Measurements from ENCODE around the gene GLIS1.

Gene GLIS1

DNA sequence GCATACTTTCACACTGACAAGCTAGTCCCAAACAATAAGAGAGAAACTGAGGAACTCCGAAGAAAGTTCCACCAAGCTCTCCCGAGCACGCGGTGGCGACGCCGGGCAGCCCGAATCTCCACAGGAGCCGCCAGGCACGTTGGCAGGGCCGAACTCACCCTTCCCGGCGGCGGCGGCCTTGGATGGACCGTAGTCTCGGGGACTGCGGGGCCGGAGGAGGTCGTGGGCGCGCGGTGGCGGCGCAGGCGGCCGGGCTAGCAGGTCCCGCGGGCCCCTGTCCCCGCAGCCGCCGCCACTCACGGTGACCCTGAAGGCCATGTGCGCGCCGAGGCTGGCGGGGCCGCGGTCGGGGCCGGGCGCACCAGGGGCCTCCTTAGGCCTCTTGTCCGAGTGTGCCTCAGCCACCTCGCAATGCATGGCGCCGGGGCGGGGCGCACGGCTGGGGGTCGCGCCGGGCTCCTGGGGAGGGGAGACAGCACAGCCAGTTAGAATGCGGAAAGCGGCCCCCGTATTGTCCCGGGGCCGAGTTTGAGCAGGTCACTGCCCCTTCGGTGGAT lies 1.2 kb downstream of the GLIS1 start:
- Histone ChIP-seq H3K9me3 (ENCODE audit: control insufficient read depth, low read length) (no peaks in the 10 kb centered on the region), H3K4me1 (ENCODE audit: control insufficient read depth, insufficient read depth, low read length, poor library complexity, severe bottlenecking) (peaks cover 4% of the 10 kb centered on the region), H3K4me3 (ENCODE audit: insufficient read depth, low read depth, low read length, poor library complexity, severe bottlenecking) (no peak overlapping the region), H3K27ac (ENCODE audit: insufficient read depth, low read length, poor library complexity, severe bottlenecking) (no peak overlapping the region), H3K36me3 (ENCODE audit: control insufficient read depth, insufficient read depth, low read length) (no peaks in the 10 kb centered on the region), H3K27me3 (replicated peaks; ENCODE audit: control insufficient read depth, insufficient read depth, low read length, poor library complexity, severe bottlenecking) (peaks cover 15% of the 10 kb centered on the region)
- no peak for DNase-seq

GRCh38 chr1:53736290-53736689 lies 2.7 kb downstream of the GLIS1 start:
- Histone ChIP-seq H3K4me1 (ENCODE audit: control insufficient read depth, insufficient read depth, low read length, poor library complexity, severe bottlenecking) (peaks cover 4% of the 10 kb centered on the region), H3K9me3 (ENCODE audit: control insufficient read depth, low read length) (no peaks in the 10 kb centered on the region), H3K27me3 (replicated peaks; ENCODE audit: control insufficient read depth, insufficient read depth, low read length, poor library complexity, severe bottlenecking) (peaks cover 15% of the 10 kb centered on the region), H3K4me3 (ENCODE audit: insufficient read depth, low read depth, low read length, poor library complexity, severe bottlenecking) (no peak overlapping the region), H3K27ac (ENCODE audit: insufficient read depth, low read length, poor library complexity, severe bottlenecking) (no peak overlapping the region), H3K36me3 (ENCODE audit: control insufficient read depth, insufficient read depth, low read length) (no peaks in the 10 kb centered on the region)
- no peak for DNase-seq

- no peaks in the 10 kb centered on the region for H3K9me3 ChIP-seq (ENCODE audit: control insufficient read depth, low read length)
- no peak overlapping the region for H3K27ac ChIP-seq (ENCODE audit: insufficient read depth, low read length, poor library complexity, severe bottlenecking)
- peaks cover 4% of the 10 kb centered on the region for H3K4me1 ChIP-seq (ENCODE audit: control insufficient read depth, insufficient read depth, low read length, poor library complexity, severe bottlenecking)
- no peak overlapping the region for H3K4me3 ChIP-seq (ENCODE audit: insufficient read depth, low read depth, low read length, poor library complexity, severe bottlenecking)
- no peak for DNase-seq
- peaks cover 15% of the 10 kb centered on the region for H3K27me3 ChIP-seq (replicated peaks; ENCODE audit: control insufficient read depth, insufficient read depth, low read length, poor library complexity, severe bottlenecking)
- H3K36me3 ChIP-seq (ENCODE audit: control insufficient read depth, insufficient read depth, low read length): no peaks in the 10 kb centered on the region
These were observed 3.3 kb downstream of the GLIS1 start for GRCh38 chr1:53735681-53736080.

DNA sequence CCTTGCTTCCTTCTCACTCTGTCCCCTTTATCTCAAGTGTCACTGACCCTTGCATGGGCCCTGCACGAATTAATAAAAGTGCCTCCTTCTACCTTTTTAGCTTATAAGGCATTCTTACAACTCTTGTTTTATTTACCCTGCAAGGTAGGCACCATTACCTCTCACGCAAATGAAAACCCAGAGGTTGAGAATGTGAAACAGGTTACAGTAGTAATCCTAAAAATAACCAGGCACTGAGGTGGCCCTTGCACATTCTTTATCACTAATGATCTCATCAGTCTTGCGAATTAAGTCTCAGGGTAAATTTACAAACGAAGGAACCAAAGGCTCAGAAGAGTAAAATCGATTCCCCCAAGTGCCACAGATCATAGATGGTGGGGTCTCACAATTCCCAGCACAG lies 3.7 kb downstream of the GLIS1 start:
- no peaks in the 10 kb centered on the region for H3K9me3 ChIP-seq (ENCODE audit: control insufficient read depth, low read length)
- no peak for DNase-seq
- peaks cover 4% of the 10 kb centered on the region for H3K4me1 ChIP-seq (ENCODE audit: control insufficient read depth, insufficient read depth, low read length, poor library complexity, severe bottlenecking)
- H3K27ac ChIP-seq (ENCODE audit: insufficient read depth, low read length, poor library complexity, severe bottlenecking): no peak overlapping the region
- no peak overlapping the region for H3K4me3 ChIP-seq (ENCODE audit: insufficient read depth, low read depth, low read length, poor library complexity, severe bottlenecking)
- H3K27me3 ChIP-seq (replicated peaks; ENCODE audit: control insufficient read depth, insufficient read depth, low read length, poor library complexity, severe bottlenecking): peaks cover 15% of the 10 kb centered on the region
- no peaks in the 10 kb centered on the region for H3K36me3 ChIP-seq (ENCODE audit: control insufficient read depth, insufficient read depth, low read length)

GRCh38 chr1:53734650-53735211 lies 4.2 kb downstream of the GLIS1 start:
- no peak for DNase-seq
- Histone ChIP-seq H3K36me3 (ENCODE audit: control insufficient read depth, insufficient read depth, low read length) (no peaks in the 10 kb centered on the region), H3K27ac (ENCODE audit: insufficient read depth, low read length, poor library complexity, severe bottlenecking) (no peak overlapping the region), H3K27me3 (replicated peaks; ENCODE audit: control insufficient read depth, insufficient read depth, low read length, poor library complexity, severe bottlenecking) (peaks cover 15% of the 10 kb centered on the region), H3K9me3 (ENCODE audit: control insufficient read depth, low read length) (no peaks in the 10 kb centered on the region), H3K4me1 (ENCODE audit: control insufficient read depth, insufficient read depth, low read length, poor library complexity, severe bottlenecking) (peaks cover 4% of the 10 kb centered on the region), H3K4me3 (ENCODE audit: insufficient read depth, low read depth, low read length, poor library complexity, severe bottlenecking) (no peak overlapping the region)

GRCh38 chr1:53733975-53734649 lies 4.9 kb downstream of the GLIS1 start:
- peaks cover 4% of the 10 kb centered on the region for H3K4me1 ChIP-seq (ENCODE audit: control insufficient read depth, insufficient read depth, low read length, poor library complexity, severe bottlenecking)
- H3K4me3 ChIP-seq (ENCODE audit: insufficient read depth, low read depth, low read length, poor library complexity, severe bottlenecking): no peak overlapping the region
- no peaks in the 10 kb centered on the region for H3K36me3 ChIP-seq (ENCODE audit: control insufficient read depth, insufficient read depth, low read length)
- peaks cover 15% of the 10 kb centered on the region for H3K27me3 ChIP-seq (replicated peaks; ENCODE audit: control insufficient read depth, insufficient read depth, low read length, poor library complexity, severe bottlenecking)
- H3K9me3 ChIP-seq (ENCODE audit: control insufficient read depth, low read length): no peaks in the 10 kb centered on the region
- DNase-seq: no peak
- H3K27ac ChIP-seq (ENCODE audit: insufficient read depth, low read length, poor library complexity, severe bottlenecking): no peak overlapping the region

DNA sequence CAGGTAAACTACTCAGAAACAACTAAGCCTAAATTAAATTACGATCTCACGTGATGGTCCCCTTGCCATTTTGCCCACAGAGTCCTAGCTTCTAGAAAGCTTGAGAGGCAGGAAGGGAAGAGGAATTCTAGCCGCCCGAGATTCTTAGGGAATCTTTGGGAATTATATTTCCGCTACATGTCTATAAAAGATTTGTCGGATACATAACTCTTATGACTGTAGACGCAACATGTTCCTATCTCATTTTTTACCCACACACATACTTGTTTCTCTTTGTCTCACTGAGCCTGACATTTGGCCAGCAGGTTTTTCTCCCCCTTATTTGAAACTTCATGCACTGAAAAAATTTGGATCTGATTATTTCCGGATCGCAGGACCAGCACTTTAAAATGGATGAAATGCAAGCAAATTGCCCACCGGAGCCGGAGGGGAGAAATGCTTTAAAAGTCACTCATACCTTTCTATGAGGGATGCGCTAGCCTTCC lies 5.5 kb downstream of the GLIS1 start:
- Histone ChIP-seq H3K4me3 (ENCODE audit: insufficient read depth, low read depth, low read length, poor library complexity, severe bottlenecking) (no peak overlapping the region), H3K27ac (ENCODE audit: insufficient read depth, low read length, poor library complexity, severe bottlenecking) (no peak overlapping the region), H3K4me1 (ENCODE audit: control insufficient read depth, insufficient read depth, low read length, poor library complexity, severe bottlenecking) (peaks cover 4% of the 10 kb centered on the region), H3K9me3 (ENCODE audit: control insufficient read depth, low read length) (no peaks in the 10 kb centered on the region), H3K36me3 (ENCODE audit: control insufficient read depth, insufficient read depth, low read length) (no peaks in the 10 kb centered on the region), H3K27me3 (replicated peaks; ENCODE audit: control insufficient read depth, insufficient read depth, low read length, poor library complexity, severe bottlenecking) (peaks cover 12% of the 10 kb centered on the region)
- no peak for DNase-seq

DNA sequence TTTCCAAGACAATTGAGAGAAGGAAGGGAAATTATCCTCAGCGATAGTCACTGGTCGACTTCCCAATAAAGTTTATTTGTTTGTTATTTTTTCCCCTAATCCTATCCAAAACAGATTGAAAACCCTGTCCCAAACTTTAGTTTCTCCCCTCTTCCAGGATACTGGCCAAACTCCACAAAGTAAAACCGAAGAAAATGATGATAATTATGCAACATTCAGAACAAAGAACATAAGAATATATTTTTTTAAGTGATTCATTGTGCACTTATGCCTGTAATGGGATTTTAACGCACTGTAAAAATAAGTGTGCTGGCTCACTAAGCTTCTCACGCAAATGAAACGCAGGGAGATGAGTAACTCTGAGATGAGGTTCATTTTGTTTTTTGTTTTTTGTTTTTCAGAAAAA lies 6.0 kb downstream of the GLIS1 start:
- no peak for DNase-seq
- Histone ChIP-seq H3K4me3 (ENCODE audit: insufficient read depth, low read depth, low read length, poor library complexity, severe bottlenecking) (no peak overlapping the region), H3K27ac (ENCODE audit: insufficient read depth, low read length, poor library complexity, severe bottlenecking) (no peak overlapping the region), H3K4me1 (ENCODE audit: control insufficient read depth, insufficient read depth, low read length, poor library complexity, severe bottlenecking) (no peaks in the 10 kb centered on the region), H3K36me3 (ENCODE audit: control insufficient read depth, insufficient read depth, low read length) (no peaks in the 10 kb centered on the region), H3K9me3 (ENCODE audit: control insufficient read depth, low read length) (no peaks in the 10 kb centered on the region), H3K27me3 (replicated peaks; ENCODE audit: control insufficient read depth, insufficient read depth, low read length, poor library complexity, severe bottlenecking) (peaks cover 6% of the 10 kb centered on the region)

GRCh38 chr1:53732409-53732808 lies 6.6 kb downstream of the GLIS1 start:
- no peak overlapping the region for H3K4me3 ChIP-seq (ENCODE audit: insufficient read depth, low read depth, low read length, poor library complexity, severe bottlenecking)
- no peaks in the 10 kb centered on the region for H3K9me3 ChIP-seq (ENCODE audit: control insufficient read depth, low read length)
- H3K4me1 ChIP-seq (ENCODE audit: control insufficient read depth, insufficient read depth, low read length, poor library complexity, severe bottlenecking): no peaks in the 10 kb centered on the region
- H3K36me3 ChIP-seq (ENCODE audit: control insufficient read depth, insufficient read depth, low read length): no peaks in the 10 kb centered on the region
- DNase-seq: no peak
- peaks cover 4% of the 10 kb centered on the region for H3K27me3 ChIP-seq (replicated peaks; ENCODE audit: control insufficient read depth, insufficient read depth, low read length, poor library complexity, severe bottlenecking)
- no peak overlapping the region for H3K27ac ChIP-seq (ENCODE audit: insufficient read depth, low read length, poor library complexity, severe bottlenecking)

DNA sequence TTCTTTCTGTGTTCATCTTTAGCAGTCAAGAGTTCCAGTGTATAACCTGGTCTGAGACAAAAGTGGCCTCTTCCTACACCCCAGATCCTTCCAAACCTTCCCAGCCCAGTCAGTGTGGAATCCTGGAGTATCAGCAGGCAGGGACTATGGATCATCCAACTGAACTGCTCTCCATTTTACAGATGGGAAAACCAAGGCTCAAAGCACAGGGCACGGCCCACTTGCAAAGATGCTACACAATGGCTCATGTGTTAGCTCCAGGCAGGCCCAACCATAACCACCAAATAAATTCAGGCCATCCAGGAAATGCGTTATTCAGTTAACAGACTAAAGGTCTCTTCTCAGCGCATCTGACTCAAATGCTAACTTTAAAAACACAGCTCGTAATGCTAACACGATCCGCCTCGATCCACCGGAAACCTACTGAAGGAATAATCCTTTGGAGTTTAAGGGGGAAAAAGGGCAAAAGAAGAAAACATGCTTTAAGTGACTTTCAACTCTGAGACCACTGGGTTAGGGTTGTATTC lies 7.1 kb downstream of the GLIS1 start:
- Histone ChIP-seq H3K4me3 (ENCODE audit: insufficient read depth, low read depth, low read length, poor library complexity, severe bottlenecking) (no peak overlapping the region), H3K27me3 (replicated peaks; ENCODE audit: control insufficient read depth, insufficient read depth, low read length, poor library complexity, severe bottlenecking) (no peaks in the 10 kb centered on the region), H3K36me3 (ENCODE audit: control insufficient read depth, insufficient read depth, low read length) (no peaks in the 10 kb centered on the region), H3K4me1 (ENCODE audit: control insufficient read depth, insufficient read depth, low read length, poor library complexity, severe bottlenecking) (no peaks in the 10 kb centered on the region), H3K9me3 (ENCODE audit: control insufficient read depth, low read length) (no peaks in the 10 kb centered on the region), H3K27ac (ENCODE audit: insufficient read depth, low read length, poor library complexity, severe bottlenecking) (no peak overlapping the region)
- DNase-seq: no peak

Measured in effector memory CD4-positive, alpha-beta T cell (primary cell).